Calu3 (cell line): ENCODE results near the gene ASPA. TPM values are rescaled to one million over a fixed set of nuclear protein-coding genes. Genes with fewer than 3 reads are reported as not detected.

Experiments
- BruUV-seq: library from RNA; stranded (reverse); fragments of 400-500 nt; replicated peaks from 2 replicates; lab custom pipeline; 2021; lab: Mats Ljungman, UMichigan
- CTCF ChIA-PET: fragments of 300-600 bp; sonication (Branson Sonifier 250); formaldehyde crosslinking; loops from one replicate; lab custom pipeline; 2022; ENCODE audit warnings: antibody characterized with exemption; lab: Charles Lee
- DNase-seq: peaks from one replicate; pipeline ENCODE4 v3.0.0; 2022
- H3K27ac Mint-ChIP-seq: one replicate; pipeline ENCODE4 v1.8.0; 2022; ENCODE audit warnings: mixed read lengths; ENCODE audit not compliant: unreplicated experiment
- H3K27me3 Mint-ChIP-seq: one replicate; pipeline ENCODE4 v1.8.0; 2022; ENCODE audit warnings: mixed read lengths; ENCODE audit not compliant: unreplicated experiment
- H3K36me3 Mint-ChIP-seq: one replicate; pipeline ENCODE4 v1.8.0; 2022; ENCODE audit warnings: mild to moderate bottlenecking, moderate library complexity, mixed read lengths; ENCODE audit not compliant: insufficient read depth, unreplicated experiment
- H3K4me1 Mint-ChIP-seq: one replicate; pipeline ENCODE4 v1.8.0; 2022; ENCODE audit warnings: mild to moderate bottlenecking, low read depth, mixed read lengths; ENCODE audit not compliant: unreplicated experiment
- H3K4me3 Mint-ChIP-seq: one replicate; pipeline ENCODE4 v1.8.0; 2022; ENCODE audit warnings: mild to moderate bottlenecking, low read depth, moderate library complexity, mixed read lengths; ENCODE audit not compliant: unreplicated experiment
- H3K9me3 Mint-ChIP-seq: one replicate; pipeline ENCODE4 v1.8.0; 2022; ENCODE audit warnings: low read depth, mixed read lengths; ENCODE audit not compliant: unreplicated experiment
- CTCF ChIP-seq: fragments of 200-600 bp; IDR thresholded peaks from one replicate; pipeline ENCODE4 v1.8.0; 2022; ENCODE audit warnings: antibody characterized with exemption; ENCODE audit not compliant: unreplicated experiment
- intact Hi-C: fragments of 100-400 bp; cut with micrococcal nuclease; formaldehyde crosslinking; loops from one replicate; pipeline ENCODE4 v1.10.0; 2022; ENCODE audit not compliant: unreplicated experiment
- total RNA-seq: library from RNA; stranded (reverse); gene quantifications from 2 replicates; pipeline ENCODE4 v1.2.3, GENCODE V29; 2022

The ASPA gene
- total RNA-seq, 1 experiment from 2014 or later = not detected

- TF ChIP-seq CTCF = no peak
- BruUV-seq = no TSS peak
- intact Hi-C loops = no loop called here
- CTCF ChIA-PET = no interaction called here
- DNase-seq = no peak
- Mint-ChIP-seq H3K36me3 (no peaks in the 10 kb centered on the region), H3K4me3 (no peak overlapping the region), H3K9me3 (no peaks in the 10 kb centered on the region), H3K4me1 (no peaks in the 10 kb centered on the region), H3K27me3 (no peaks in the 10 kb centered on the region), H3K27ac (no peak overlapping the region)
Observed at GRCh38 chr17:3533752-3534151, 58.0 kb downstream of the ASPA start.

- Mint-ChIP-seq H3K4me1 (no peaks in the 10 kb centered on the region), H3K9me3 (no peaks in the 10 kb centered on the region), H3K4me3 (no peak overlapping the region), H3K27ac (no peak overlapping the region), H3K36me3 (no peaks in the 10 kb centered on the region), H3K27me3 (no peaks in the 10 kb centered on the region)
- no peak for DNase-seq
- BruUV-seq = no TSS peak
- CTCF ChIA-PET = interaction anchor here (0.7 kb wide), 1 partner anchor 91 kb away, joined by 19 read pairs; no protein-coding TSS in a partner anchor
- no peak for TF ChIP-seq CTCF
- intact Hi-C loops = no loop called here
Observed at GRCh38 chr17:3534881-3535252, 59.1 kb downstream of the ASPA start.

- H3K4me1 Mint-ChIP-seq = no peaks in the 10 kb centered on the region
- no TSS peak for BruUV-seq
- H3K36me3 Mint-ChIP-seq = no peaks in the 10 kb centered on the region
- H3K4me3 Mint-ChIP-seq = no peak overlapping the region
- H3K27me3 Mint-ChIP-seq = no peaks in the 10 kb centered on the region
- DNase-seq = peak; percentile 25
- H3K9me3 Mint-ChIP-seq = no peaks in the 10 kb centered on the region
- no peak for TF ChIP-seq CTCF
- CTCF ChIA-PET = interaction anchor here (0.7 kb wide), 1 partner anchor 91 kb away, joined by 19 read pairs; no protein-coding TSS in a partner anchor
- intact Hi-C loops = no loop called here
- no peak overlapping the region for H3K27ac Mint-ChIP-seq
Observed at GRCh38 chr17:3535253-3535995, 59.6 kb downstream of the ASPA start.

- TF ChIP-seq CTCF = no peak
- Mint-ChIP-seq H3K27ac (no peak overlapping the region), H3K4me1 (no peaks in the 10 kb centered on the region), H3K27me3 (no peaks in the 10 kb centered on the region), H3K9me3 (no peaks in the 10 kb centered on the region), H3K4me3 (no peak overlapping the region), H3K36me3 (no peaks in the 10 kb centered on the region)
- DNase-seq = no peak
- BruUV-seq = no TSS peak
- CTCF ChIA-PET = no interaction called here
- intact Hi-C loops = no loop called here
Observed at GRCh38 chr17:3536716-3537115, 60.9 kb downstream of the ASPA start.
